NCI-H2107 treated with DMSO at 0.1 percent for 48 hours (cell line): ENCODE data around the gene SKAP1.
"Not testable (repeated sequence)": the region's sequence is repeated elsewhere in the genome, so short reads cannot be mapped to it uniquely, and the experiment has no call there.

Source experiments
- DNase-seq: peaks from one replicate; lab custom pipeline; 2025; ENCODE audit not compliant: unreplicated experiment; lab: John Stamatoyannopoulos, UW

SKAP1 gene

GRCh38 chr17:48294020-48294805, 135.8 kb downstream of the SKAP1 start:
- no peak for DNase-seq

- no peak for DNase-seq
Measured at GRCh38 chr17:48293319-48294019, 136.5 kb downstream of the SKAP1 start.

GRCh38 chr17:48290378-48290777, 139.6 kb downstream of the SKAP1 start:
- no peak for DNase-seq

- not testable (repeated sequence) for DNase-seq
Measured at GRCh38 chr17:48286917-48287316, 143.1 kb downstream of the SKAP1 start.

- DNase-seq = no peak
Measured at GRCh38 chr17:48285614-48286013, 144.4 kb downstream of the SKAP1 start.

- DNase-seq = no peak
Measured at GRCh38 chr17:48283907-48284306, 146.1 kb downstream of the SKAP1 start.

GRCh38 chr17:48283411-48283810, 146.6 kb downstream of the SKAP1 start:
- DNase-seq = no peak

GRCh38 chr17:48282303-48282702, 147.7 kb downstream of the SKAP1 start:
- no peak for DNase-seq

GRCh38 chr17:48278760-48279491, 151.1 kb downstream of the SKAP1 start:
- no peak for DNase-seq

GRCh38 chr17:48276776-48277175, 153.2 kb downstream of the SKAP1 start:
- DNase-seq = no peak

- DNase-seq = no peak
Measured at GRCh38 chr17:48270899-48271298, 159.1 kb downstream of the SKAP1 start.

- DNase-seq = no peak
Measured at GRCh38 chr17:48269209-48269608, 160.8 kb downstream of the SKAP1 start.

GRCh38 chr17:48263731-48264035, 166.3 kb downstream of the SKAP1 start:
- no peak for DNase-seq

GRCh38 chr17:48262982-48263730, 166.9 kb downstream of the SKAP1 start:
- DNase-seq = no peak

GRCh38 chr17:48261297-48261880, 168.6 kb downstream of the SKAP1 start:
- peak; percentile 46 for DNase-seq

GRCh38 chr17:48259694-48260291, 170.2 kb downstream of the SKAP1 start:
- peak; percentile 56 for DNase-seq

- DNase-seq = no peak
Measured at GRCh38 chr17:48258331-48258730, 171.7 kb downstream of the SKAP1 start.

GRCh38 chr17:48255759-48256158, 174.3 kb downstream of the SKAP1 start:
- DNase-seq = no peak

- no peak for DNase-seq
Measured at GRCh38 chr17:48254896-48255295, 175.1 kb downstream of the SKAP1 start.

GRCh38 chr17:48253975-48254374, 176.0 kb downstream of the SKAP1 start:
- DNase-seq = no peak
